K562 treated with DMSO at 1 percent for 12 hours (cell line): Measurements from ENCODE around the gene ANXA2. TPM values are rescaled to one million over a fixed set of nuclear protein-coding genes. Genes with fewer than 3 reads are reported as not detected.

Source experiments
- total RNA-seq: library from RNA; unstranded; fragments of 300-600 nt; gene quantifications from 2 replicates; pipeline ENCODE4 v1.2.3, GENCODE V29; 2022; ENCODE audit not compliant: insufficient read depth

ANXA2 gene
- 287 and 321 TPM in 2 replicates for total RNA-seq

GRCh38 chr15:60397772-60398445 is at the start of gene ANXA2:
Gene ANXA2, minus strand, starts transcription at chr15:60397986. Its CDS starts 11,911 bp downstream, at chr15:60386075.

Other genes with a start within 250 kb of the ANXA2 start
- gene ICE2, start 81.2 kb upstream of the ANXA2 start, total RNA-seq, result 8.9 and 23.0 TPM in 2 replicates